ENCODE data around the gene SYDE2.
A peak's percentile ranks its signal among the peaks of the same experiment; 100 is the strongest.
"Not testable (repeated sequence)": the region's sequence is repeated elsewhere in the genome, so short reads cannot be mapped to it uniquely, and the experiment has no call there.

SYDE2 gene

DNA sequence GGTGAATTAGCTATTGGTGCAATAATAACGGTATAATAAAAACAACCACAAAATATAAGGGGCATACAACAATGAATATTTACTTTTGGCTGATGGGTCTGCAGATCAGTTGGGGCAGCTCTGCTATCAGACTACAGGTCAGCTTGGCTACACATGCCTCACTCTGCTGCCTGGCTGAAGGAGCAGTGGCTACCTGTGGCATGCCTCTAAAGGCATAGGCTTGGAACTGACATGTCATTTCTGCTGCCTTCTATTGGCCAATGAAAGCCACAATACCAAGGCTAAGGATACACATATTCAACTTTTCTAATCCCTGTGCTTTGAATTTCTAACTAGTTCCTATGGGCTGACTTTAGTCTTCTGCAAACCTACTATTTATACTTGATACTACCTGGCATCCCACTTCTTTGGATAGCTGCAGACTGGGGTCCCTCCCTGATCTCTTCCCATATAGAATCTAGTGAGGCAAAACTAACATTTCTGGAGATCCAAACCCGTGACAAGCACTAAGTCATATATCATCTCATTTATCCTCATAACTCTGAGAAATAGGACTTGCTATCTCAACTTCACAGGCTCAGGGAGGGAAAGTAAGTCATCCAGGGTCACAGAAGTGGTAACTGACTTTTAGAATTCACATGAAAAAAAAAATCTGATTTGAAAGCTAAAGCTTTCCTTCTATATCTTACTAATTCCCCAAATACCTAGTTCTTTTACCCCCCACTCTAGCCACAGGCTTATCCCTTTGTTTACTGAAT, 19.2 kb upstream of the SYDE2 start:
- DNase-seq (ENCODE audit: extremely low read depth in 1 of 2, low read depth in 1 of 2), result no peak

DNA sequence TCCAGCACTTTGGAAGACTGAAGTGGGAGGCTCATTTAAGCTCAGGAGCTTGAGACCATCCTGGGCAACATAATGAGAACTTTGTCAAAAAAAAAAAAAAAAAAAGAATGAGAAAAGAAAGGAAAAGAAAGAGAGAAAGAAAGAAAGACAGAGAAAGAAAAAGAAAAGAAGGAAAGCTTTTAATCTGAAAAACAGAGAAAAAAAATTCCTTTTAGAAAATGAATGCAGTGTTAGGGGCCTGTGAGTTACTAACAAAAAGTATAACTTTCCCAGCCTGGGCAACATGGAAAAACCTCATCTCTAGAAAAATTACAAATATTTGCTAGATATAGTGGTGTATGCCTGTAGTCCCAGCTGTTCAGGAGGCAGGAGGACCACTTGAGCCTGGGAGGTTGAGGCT, 15.9 kb upstream of the SYDE2 start:
- DNase-seq (ENCODE audit: extremely low read depth in 1 of 2, low read depth in 1 of 2), result no peak

DNA sequence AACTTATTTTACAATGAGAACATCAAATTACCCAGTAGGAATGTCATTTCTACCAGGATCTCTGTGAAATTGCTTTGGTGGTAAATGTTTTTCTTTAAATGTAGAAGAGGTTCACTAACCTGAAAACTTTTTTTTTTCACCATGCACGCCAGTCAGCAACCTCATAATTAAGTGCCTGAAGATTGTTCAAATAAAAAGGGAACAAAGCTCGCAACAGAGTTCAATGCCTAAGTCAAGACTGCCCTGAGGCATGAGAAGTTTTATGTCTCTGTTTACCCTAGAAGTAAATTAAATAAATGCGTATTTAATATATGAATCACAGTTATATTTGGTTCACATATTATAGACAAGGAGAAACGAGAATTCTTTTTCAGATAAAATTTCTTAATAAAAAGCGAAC, 13.8 kb upstream of the SYDE2 start:
- DNase-seq (ENCODE audit: extremely low read depth in 1 of 2, low read depth in 1 of 2), result no peak

DNA sequence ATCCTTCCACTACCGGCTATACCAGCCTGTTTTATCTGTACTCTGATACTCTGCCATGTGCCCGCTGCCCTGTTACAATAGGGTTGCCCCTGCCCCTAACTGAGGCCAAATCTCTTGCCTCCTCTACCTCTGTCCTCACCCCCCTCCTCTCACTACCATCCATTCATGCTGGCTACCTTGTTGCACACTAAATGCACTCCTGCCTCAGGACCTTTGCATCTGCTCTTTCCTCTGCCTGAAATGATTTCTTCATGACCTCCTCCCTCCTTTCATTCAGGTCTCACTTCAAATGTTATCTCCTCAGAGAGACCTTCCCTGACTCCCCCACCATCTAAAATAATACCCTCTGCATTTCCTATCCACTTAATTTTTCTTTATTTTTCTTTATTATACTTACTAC, 7.7 kb upstream of the SYDE2 start:
- no peak for DNase-seq (ENCODE audit: extremely low read depth in 1 of 2, low read depth in 1 of 2)

DNA sequence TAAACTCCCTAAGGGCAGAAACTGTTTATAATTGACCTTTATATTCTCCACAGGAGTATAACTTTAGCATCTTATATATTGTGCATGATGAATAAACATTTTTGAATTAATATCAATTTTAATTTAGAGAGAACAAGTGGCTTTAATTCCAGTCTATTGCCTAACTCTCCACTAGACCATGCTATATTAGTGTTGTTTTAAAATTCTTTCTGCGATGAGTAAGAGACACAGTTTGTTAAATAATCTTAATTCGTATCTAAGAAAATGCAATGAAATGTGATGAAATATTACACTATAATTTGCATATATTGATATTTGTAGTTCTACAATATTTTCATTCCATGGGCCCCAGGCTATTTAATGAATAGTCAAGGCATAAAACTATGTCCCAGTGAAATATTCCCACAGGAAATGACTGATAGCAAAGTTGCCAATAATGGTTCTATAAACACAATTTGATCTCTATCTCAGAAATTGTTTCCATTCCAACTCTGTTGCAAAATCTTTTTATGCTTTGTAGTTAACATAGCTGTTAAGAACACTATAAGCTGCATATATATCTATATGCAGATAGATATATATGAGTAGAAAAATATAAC, 2.9 kb upstream of the SYDE2 start:
- no peak for DNase-seq (ENCODE audit: extremely low read depth in 1 of 2, low read depth in 1 of 2)

DNA sequence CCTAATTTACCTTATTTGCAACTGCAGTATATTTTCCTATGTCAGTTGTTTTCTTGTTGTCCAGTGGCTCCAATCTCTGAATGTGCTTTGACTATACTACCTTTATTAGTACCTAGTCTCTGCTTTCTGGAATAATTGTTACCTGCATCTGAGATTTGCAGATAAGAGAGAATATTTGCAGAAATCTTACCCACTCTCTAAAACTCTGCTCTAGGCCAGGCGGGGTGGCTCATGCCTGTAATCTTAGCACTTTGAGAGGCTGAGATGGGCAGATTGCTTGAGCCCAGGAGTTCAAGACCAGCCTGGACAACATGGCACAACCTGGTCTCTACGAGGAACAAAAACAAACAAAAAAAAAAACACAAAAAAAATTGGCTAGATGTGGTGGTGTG, 2.0 kb upstream of the SYDE2 start:
- DNase-seq (ENCODE audit: extremely low read depth in 1 of 2, low read depth in 1 of 2), result no peak

DNA sequence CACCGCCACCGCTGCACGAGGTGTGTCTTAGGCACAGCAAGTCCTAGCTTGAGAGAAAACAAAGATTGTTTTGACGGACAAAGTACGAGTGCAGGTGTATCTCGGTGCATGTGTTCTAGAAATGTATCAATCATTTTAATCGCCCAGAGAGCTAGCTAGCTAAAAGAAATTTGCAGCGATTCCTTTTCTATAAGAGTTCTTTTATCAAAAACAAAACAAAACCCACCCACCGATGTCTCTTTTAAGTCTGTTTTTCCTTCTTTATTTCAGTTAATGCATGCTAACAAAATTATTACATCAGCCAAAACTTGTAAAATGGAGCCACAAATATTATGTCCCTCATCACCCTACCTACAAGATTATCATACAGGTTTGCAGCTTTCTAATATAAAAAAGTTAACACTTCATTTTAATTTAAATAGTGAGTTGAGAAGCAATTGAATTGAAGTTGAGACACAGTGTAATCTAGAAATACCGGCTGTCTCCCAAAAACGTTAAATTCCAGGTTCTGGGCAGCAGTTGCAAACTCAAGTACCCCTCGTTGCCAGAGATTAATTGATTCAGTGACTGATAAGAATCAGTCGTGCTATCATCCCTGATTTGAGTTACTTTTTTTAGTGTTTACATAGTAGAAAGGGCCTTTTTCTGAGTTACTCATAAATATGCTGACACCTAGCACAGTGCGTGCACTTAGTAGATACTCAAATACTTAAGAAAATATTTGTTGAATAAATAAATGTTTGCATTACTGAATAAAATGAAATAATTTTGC, 1.5 kb upstream of the SYDE2 start:
- no peak for DNase-seq (ENCODE audit: extremely low read depth in 1 of 2, low read depth in 1 of 2)

DNA sequence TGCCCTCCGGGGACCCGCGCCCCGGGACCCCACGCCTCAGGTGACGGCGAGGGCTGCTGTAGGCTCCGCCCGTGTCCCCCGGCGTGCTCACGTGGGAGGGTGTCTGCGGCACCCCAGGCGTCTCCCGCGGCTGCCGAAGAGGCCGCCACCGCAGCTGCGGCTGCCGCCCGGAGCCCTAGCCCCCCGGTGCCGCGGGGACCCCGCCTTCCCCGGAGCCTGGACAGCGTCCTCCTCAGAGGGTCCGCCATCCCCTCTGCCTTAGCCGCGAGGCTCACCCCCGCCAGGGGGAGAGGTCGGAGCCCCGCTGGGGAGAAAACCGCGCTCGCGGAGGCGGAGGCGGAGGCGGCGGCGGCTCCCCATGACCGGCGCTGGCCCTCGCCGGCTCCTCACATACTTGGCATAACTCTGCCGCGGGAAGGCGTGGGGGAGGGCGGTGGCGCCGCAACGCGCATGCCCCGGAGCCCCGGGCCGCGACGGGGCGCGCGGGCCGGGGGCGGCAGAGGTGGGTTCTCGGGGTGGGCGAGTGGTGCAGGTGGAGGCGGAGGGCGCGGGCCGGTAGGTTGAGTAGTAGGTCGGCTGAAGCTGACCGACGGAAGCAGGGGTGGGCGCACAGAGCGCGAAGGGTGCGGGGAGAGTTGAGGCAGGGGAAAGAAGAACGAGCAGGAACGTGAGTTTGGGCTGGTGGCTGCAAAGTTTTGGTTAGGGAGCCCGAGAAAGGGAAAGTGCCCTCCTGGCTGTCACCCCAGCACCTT, 700 bp upstream of the SYDE2 start:
- DNase-seq (ENCODE audit: extremely low read depth in 1 of 2, low read depth in 1 of 2), result peak; percentile 31 to 49

DNA sequence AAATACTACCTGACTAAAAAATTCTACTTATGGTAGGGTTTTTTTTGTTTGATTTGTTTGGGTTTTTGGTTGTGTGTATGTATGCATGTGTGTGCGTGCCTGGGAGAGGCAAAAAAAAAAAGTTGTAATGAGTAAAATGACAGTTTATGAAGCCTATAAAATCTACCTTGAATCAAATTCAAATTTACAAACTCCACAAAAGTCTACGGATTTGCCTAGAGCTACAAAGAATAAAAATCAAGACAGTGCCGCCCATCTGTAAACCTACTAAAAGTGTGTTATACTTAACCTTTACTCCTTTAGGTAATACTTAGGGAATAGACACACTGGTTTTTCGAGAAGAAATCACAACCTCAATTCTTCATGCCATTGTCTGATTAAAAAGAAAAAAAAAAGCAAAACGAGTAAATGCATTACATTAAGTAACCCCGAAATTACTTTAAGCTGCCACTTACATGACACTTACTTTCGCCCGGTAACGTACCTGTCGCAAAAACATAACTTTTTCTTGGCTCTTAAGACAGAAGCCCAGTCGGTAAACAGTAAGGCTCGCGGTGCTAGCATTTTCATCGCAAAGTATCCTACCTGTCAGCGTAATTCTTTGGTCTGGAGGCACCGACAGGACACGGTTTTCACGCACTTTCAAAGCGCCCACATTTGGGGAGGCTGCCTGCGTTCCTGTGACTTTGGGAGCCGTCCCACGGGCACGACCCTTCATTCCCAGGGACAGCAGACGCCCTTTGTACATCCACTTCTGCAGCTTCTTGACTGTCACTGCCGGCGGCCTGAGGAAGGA, 951 bp downstream of the SYDE2 start:
- no peak for DNase-seq (ENCODE audit: extremely low read depth in 1 of 2, low read depth in 1 of 2)

DNA sequence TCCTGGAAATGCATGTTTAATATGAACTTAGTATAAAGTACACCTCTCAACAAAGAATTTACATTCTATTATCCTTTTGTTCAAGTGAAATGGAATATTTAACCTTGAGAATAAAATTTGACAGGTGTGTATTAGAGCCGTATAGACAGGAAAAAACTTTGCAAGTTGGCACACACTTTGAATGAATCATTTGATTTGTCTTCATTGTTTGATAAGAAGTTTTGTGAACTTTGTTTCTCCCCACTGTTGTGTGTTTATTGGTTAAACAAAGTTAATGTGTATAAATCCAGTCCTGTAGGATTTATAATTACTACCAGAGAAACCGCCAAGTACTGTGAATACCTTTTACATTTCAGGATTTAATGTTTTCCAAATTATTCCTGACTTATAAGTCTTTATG, 2.0 kb downstream of the SYDE2 start:
- DNase-seq (ENCODE audit: extremely low read depth in 1 of 2, low read depth in 1 of 2), result no peak

DNA sequence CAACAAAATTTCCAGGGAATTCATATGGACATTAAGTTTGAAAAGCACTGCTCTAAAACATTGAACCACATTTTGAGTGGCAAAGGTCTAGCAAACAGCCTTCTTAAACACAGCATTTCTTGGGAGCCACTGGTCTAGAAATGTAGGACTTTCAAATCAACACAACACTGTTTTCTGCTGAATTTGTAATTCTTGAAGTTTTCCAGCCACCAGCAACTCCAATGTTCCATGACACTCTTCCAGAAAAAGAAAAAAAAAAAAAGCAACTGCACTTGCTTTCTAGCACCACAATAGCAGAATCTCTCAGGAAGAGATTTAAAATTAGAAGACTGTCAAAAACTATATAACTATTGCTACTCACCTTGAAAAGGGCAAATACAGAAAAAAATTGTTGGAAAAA, 4.5 kb downstream of the SYDE2 start:
- no peak for DNase-seq (ENCODE audit: extremely low read depth in 1 of 2, low read depth in 1 of 2)

DNA sequence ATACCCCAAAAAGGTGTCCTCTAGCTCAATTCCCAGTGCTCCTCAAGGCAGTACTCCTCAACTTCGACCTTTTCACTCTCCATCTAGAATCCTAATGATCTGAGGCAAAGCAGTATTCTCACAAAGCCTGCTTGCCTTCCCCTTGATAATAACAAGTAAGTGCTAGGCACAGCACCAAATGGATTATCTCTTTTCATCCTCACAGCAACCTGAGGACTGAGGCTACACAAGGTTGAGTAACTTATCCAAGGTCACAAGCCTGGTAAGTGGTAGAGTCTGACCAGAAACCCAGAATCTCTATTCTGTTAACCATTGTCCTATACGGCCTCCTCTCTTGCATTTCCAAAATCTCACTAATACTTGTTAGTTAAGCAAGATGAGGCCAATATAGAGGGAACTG, 5.1 kb downstream of the SYDE2 start:
- DNase-seq (ENCODE audit: extremely low read depth in 1 of 2, low read depth in 1 of 2), result no peak

DNA sequence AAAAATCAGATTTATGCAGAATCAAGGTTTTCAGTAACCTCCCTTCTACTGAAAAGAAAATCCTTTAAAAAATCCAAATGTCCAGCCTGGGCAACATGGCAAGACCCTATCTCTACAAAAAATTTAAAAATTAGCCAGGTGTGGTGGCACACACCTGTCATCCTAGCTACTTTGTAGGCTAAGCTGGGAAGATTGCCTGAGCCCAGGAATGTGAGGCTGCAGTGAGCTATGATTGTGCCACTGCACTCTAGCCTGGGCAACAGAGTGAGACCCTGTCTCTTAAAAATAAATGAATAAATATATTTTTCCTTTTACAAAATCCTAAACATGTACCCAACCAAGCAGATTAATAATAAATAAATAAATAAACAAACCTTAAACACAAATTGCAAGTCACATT, 8.7 kb downstream of the SYDE2 start:
- not testable (repeated sequence) for DNase-seq (ENCODE audit: extremely low read depth in 1 of 2, low read depth in 1 of 2)

DNA sequence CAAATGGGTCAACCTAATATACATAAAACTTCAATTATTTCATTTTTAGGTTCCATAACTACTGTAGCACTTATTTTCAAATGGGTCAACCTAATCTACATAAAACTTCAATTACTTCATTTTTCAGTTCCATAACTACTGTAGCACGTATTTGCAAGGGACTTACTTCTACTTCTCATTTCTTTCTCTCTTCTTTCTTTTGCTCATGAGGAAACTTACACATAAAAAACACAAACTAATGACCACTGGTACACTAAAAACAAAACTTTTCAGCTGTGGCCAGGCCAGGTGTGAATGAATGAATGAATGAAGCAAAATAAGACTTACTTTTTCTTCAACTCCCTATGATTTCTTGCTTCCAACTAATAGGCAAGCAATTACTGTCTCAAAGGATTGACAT, 11.7 kb downstream of the SYDE2 start:
- DNase-seq (ENCODE audit: extremely low read depth in 1 of 2, low read depth in 1 of 2), result no peak

DNA sequence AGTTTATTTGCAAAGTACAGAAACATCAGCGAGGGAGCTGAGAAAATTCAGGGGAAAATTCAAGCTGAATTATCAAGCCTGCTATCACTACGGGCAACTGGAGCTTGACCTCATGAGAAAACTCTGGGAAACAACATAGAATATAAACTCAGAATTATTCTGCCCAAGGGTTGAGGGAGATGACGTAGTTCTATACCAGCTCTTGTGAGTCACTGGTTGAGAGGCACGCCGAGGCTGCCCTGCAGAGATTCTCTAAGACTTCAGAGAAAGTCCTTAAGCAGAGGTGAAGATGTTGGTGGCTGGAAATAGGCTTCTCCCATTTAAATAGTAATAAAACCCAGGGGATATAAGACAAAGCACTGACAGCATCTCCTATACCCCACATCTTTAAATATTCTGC, 12.3 kb downstream of the SYDE2 start:
- DNase-seq (ENCODE audit: extremely low read depth in 1 of 2, low read depth in 1 of 2), result no peak

DNA sequence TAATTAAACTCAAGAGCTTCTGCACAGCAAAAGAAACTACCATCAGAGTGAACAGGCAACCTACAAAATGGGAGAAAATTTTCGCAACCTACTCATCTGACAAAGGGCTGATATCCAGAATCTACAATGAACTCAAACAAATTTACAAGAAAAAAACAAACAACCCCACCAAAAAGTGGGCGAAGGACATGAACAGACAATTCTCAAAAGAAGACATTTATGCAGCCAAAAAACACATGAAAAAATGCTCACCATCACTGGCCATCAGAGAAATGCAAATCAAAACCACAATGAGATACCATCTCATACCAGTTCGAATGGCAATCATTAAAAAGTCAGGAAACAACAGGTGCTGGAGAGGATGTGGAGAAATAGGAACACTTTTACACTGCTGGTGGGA, 13.8 kb downstream of the SYDE2 start:
- not testable (repeated sequence) for DNase-seq (ENCODE audit: extremely low read depth in 1 of 2, low read depth in 1 of 2)

DNA sequence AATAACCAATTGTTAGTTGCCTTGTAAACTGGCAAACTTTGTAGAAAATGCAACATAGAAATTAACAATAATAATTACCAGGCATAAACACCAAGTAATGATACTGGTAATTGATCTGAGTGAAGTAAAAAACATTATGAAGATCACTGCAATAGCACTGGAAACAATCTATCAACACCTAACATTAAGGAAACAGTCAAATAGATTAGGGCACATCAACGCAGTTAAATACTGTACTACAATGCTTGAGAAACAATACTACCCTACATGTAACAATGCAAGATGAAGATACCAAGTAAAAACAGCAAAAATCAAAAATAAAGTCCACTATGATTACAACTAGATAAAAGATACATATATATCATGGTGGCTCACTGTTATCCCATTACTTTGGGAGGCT, 16.6 kb downstream of the SYDE2 start:
- no peak for DNase-seq (ENCODE audit: extremely low read depth in 1 of 2, low read depth in 1 of 2)

DNA sequence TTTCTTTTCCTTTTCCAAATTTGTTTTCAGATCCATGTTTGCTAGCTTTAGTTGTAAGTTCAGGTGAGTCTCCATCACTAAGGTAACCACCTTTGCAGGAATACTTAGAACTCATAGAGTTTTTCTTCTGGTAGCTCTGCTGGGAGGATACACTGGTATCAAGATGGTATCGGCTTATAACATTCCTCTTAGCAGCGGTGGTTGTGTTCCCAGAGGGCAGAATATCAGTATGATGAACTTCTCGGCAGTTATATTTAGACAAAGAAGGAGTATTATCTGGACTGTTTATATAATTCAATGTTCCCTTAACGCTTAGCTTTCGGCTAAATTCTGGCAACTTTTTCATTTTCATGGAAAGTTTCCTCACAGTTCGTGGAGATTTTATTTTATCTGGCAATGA, 18.1 kb downstream of the SYDE2 start:
- DNase-seq (ENCODE audit: extremely low read depth in 1 of 2, low read depth in 1 of 2), result no peak

DNA sequence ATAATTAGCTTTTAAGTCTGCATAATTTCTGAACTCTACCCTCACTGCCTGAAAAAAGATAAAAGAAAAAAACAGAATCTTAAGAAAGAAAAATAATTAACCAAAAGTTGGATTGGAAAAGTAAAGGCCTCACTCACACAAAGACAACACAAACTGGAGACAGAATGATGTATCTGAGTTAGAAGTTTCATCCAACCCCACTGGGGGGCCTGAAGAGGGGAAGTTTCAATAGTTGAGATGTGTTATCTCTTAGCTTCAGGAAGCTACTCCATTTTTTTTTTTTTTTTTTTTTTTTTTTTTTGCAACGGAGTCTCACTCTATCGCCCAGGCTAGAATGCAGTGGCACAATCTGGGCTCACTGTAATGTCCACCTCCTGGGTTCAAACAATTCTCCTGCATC, 19.9 kb downstream of the SYDE2 start:
- no peak for DNase-seq (ENCODE audit: extremely low read depth in 1 of 2, low read depth in 1 of 2)

DNA sequence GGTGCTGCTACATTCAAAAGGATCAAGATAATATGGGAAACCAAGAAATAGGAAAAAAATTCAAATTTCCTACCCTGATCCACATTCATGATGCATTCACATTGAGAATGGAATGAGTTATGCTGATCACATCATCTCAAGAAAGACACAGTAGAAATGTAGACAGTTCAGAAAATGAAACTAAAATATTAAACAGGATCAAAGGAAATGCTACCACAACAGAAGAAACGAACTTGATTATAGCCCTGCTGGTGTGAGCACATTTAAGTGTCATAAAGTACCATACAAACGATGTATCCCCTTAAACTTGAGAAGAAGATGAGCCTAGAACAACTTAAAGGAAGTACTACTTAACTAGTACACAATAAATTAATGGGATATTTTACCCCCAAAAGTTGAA, 21.3 kb downstream of the SYDE2 start:
- no peak for DNase-seq (ENCODE audit: extremely low read depth in 1 of 2, low read depth in 1 of 2)

DNA sequence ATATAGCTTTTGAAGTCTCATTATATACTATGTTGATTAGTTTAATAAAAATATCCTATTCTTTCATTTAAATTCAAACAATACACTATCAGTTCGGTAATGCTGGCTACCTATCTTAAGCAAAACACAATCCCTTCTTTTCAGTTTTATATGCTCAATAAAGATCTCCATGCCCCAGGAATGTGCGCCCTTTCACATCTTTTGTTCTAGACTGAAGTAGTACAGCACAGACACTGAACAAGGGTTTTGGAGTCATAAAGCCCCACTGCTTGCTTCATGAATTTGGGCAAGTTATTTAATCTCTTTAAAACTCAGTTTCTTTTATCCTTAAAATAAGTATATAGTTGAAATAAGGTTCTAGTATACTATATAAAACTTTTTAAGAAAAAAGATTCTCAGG, 22.4 kb downstream of the SYDE2 start:
- no peak for DNase-seq (ENCODE audit: extremely low read depth in 1 of 2, low read depth in 1 of 2)

Measured in activated CD8-positive, alpha-beta memory T cell treated with anti-CD3 and anti-CD28 coated beads for 1 hour (primary cell).